ENCODE results near the gene IMPG2. TPM values are rescaled to one million over a fixed set of nuclear protein-coding genes. Genes with fewer than 3 reads are reported as not detected.

IMPG2 gene
- total RNA-seq, 1 experiment from 2014 or later = 0.13 TPM

DNA sequence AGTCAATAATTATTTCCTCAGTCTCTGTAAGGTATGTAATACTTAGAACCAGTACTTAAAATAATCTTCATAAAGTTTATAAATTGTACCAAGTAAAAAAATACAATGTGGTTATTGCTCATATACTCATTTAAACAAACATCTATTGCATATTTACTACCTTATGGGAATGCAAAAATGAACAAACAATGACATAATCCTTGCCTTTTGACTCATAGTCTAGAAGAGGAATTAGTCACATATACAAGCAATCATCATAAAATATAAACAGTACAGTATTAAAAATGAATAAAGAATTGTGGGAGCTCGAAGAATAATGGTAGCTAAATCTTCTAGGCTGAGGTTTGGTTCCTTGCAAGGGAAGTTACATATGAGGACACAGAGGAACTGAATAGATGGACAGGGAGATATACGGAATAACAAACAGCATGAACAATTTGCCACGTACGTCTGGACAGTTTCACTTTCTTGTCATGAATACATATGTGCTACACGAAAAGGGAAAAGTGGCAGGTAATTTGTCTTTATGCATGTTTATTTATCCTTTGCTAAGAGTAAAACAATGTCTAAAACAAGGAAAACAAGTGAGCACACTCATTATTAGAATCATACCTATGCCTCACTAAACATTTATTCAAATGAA lies 17.2 kb downstream of the IMPG2 start:
- intact Hi-C loops (cut with micrococcal nuclease; ENCODE audit: unreplicated experiment) = no loop called here
- no peak for DNase-seq (ENCODE audit: low spot score)
- Histone ChIP-seq H3K27me3 (replicated peaks; ENCODE audit: insufficient read depth, low read depth, low read length, poor library complexity) (no peaks in the 10 kb centered on the region), H3K4me1 (ENCODE audit: insufficient read depth, low read length, poor library complexity, severe bottlenecking) (no peaks in the 10 kb centered on the region), H3K27ac (ENCODE audit: low read depth, low read length, poor library complexity, severe bottlenecking) (no peak overlapping the region), H3K36me3 (ENCODE audit: insufficient read depth, low read length, poor library complexity, severe bottlenecking) (no peaks in the 10 kb centered on the region), H3K4me3 (ENCODE audit: low read depth, low read length, poor library complexity, severe bottlenecking) (no peak overlapping the region), H3K9me3 (ENCODE audit: low read depth, low read length, poor library complexity, severe bottlenecking) (peaks cover 4% of the 10 kb centered on the region)
- CTCF ChIA-PET = no interaction called here
- TF ChIP-seq, protein P1, sequence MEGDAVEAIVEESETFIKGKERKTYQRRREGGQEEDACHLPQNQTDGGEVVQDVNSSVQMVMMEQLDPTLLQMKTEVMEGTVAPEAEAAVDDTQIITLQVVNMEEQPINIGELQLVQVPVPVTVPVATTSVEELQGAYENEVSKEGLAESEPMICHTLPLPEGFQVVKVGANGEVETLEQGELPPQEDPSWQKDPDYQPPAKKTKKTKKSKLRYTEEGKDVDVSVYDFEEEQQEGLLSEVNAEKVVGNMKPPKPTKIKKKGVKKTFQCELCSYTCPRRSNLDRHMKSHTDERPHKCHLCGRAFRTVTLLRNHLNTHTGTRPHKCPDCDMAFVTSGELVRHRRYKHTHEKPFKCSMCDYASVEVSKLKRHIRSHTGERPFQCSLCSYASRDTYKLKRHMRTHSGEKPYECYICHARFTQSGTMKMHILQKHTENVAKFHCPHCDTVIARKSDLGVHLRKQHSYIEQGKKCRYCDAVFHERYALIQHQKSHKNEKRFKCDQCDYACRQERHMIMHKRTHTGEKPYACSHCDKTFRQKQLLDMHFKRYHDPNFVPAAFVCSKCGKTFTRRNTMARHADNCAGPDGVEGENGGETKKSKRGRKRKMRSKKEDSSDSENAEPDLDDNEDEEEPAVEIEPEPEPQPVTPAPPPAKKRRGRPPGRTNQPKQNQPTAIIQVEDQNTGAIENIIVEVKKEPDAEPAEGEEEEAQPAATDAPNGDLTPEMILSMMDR (conservative IDR thresholded peaks at IDR 0.05; ENCODE audit: low read depth, low read length) = no peak
- TF ChIP-seq EZH2 (IDR thresholded peaks at IDR 0.05; ENCODE audit: borderline replicate concordance, low read depth, low read length, poor library complexity, severe bottlenecking) = no peak
- no TSS peak for BruUV-seq (replicated peaks)
- POLR2A ChIA-PET (ENCODE audit: low non-redundant PET) = no interaction called here

DNA sequence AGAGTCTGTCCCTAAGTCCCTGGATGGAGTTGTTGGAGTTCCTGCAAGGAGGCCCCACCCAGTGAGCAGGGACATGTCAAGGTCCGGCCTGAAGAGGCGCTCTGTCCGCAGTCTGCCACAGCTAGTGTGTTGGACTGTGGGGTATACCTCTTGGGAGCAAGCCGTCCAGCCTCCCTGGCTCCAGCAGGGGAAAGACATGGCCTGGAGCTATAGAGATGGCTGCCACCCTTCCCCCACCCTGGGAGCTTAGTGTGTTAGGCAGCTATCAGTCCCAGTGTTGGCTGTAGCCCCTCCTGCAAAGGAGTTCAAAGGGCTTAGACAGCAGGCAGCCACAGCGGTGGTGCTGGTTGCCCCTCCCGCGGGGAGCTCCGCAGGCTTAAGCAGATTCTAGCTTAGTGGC lies 20.3 kb downstream of the IMPG2 start:
- CTCF ChIA-PET = no interaction called here
- DNase-seq (ENCODE audit: low spot score) = no peak
- Histone ChIP-seq H3K4me3 (ENCODE audit: low read depth, low read length, poor library complexity, severe bottlenecking) (no peak overlapping the region), H3K9me3 (ENCODE audit: low read depth, low read length, poor library complexity, severe bottlenecking) (no peaks in the 10 kb centered on the region), H3K27me3 (replicated peaks; ENCODE audit: insufficient read depth, low read depth, low read length, poor library complexity) (no peaks in the 10 kb centered on the region), H3K4me1 (ENCODE audit: insufficient read depth, low read length, poor library complexity, severe bottlenecking) (no peaks in the 10 kb centered on the region), H3K36me3 (ENCODE audit: insufficient read depth, low read length, poor library complexity, severe bottlenecking) (no peaks in the 10 kb centered on the region), H3K27ac (ENCODE audit: low read depth, low read length, poor library complexity, severe bottlenecking) (no peak overlapping the region)
- intact Hi-C loops (cut with micrococcal nuclease; ENCODE audit: unreplicated experiment) = no loop called here
- POLR2A ChIA-PET (ENCODE audit: low non-redundant PET) = no interaction called here
- no peak for TF ChIP-seq EZH2 (IDR thresholded peaks at IDR 0.05; ENCODE audit: borderline replicate concordance, low read depth, low read length, poor library complexity, severe bottlenecking)
- TF ChIP-seq, protein P1 (conservative IDR thresholded peaks at IDR 0.05; ENCODE audit: low read depth, low read length) = no peak
- no TSS peak for BruUV-seq (replicated peaks)

DNA sequence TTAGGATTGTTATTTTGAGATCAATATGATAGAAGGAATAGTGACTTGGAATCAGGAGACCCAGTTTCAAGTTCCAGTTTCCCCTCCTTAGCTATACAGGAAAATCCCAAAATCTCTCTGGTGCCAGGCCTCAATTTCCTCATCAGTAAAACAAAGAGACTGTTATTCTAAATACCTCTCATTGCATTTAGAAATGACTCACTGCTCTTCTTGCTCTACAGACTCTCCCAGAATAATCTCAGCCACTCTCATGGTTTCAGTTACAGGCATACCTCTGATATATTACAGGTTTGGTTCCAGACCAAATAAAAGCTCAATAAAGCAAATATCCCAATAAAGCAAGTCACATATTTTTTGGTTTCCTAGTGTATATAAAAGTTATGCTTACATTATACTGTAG lies 28.3 kb downstream of the IMPG2 start:
- Histone ChIP-seq H3K9me3 (ENCODE audit: low read depth, low read length, poor library complexity, severe bottlenecking) (no peaks in the 10 kb centered on the region), H3K27ac (ENCODE audit: low read depth, low read length, poor library complexity, severe bottlenecking) (no peak overlapping the region), H3K4me1 (ENCODE audit: insufficient read depth, low read length, poor library complexity, severe bottlenecking) (no peaks in the 10 kb centered on the region), H3K4me3 (ENCODE audit: low read depth, low read length, poor library complexity, severe bottlenecking) (no peak overlapping the region), H3K27me3 (replicated peaks; ENCODE audit: insufficient read depth, low read depth, low read length, poor library complexity) (no peaks in the 10 kb centered on the region), H3K36me3 (ENCODE audit: insufficient read depth, low read length, poor library complexity, severe bottlenecking) (no peaks in the 10 kb centered on the region)
- BruUV-seq (replicated peaks) = no TSS peak
- ChIA-PET POLR2A (ENCODE audit: low non-redundant PET) (no interaction called here), CTCF (no interaction called here)
- no peak for DNase-seq (ENCODE audit: low spot score)
- no peak for TF ChIP-seq EZH2 (IDR thresholded peaks at IDR 0.05; ENCODE audit: borderline replicate concordance, low read depth, low read length, poor library complexity, severe bottlenecking)
- TF ChIP-seq, protein P1 (conservative IDR thresholded peaks at IDR 0.05; ENCODE audit: low read depth, low read length) = no peak
- intact Hi-C loops (cut with micrococcal nuclease; ENCODE audit: unreplicated experiment) = no loop called here

Measured in A673 (cell line).